GM21619 (cell line): ENCODE data around the gene FBXL3.
"Not testable (repeated sequence)": the region's sequence is repeated elsewhere in the genome, so short reads cannot be mapped to it uniquely, and the experiment has no call there.

ENCODE experiments used
- ATAC-seq: cut with Tn5 transposase; IDR thresholded peaks from one replicate; pipeline ENCODE4 v1.9.1; 2021; ENCODE audit not compliant: unreplicated experiment

The FBXL3 gene

GRCh38 chr13:76991796-76992547 lies 35.0 kb downstream of the FBXL3 start, which contains the start of gene CLN5:
Gene CLN5 (plus strand): TSS chr13:76992081. CDS start chr13:76992099, 18 bp downstream.
- peak; percentile 95 for ATAC-seq

- peak; percentile 49 for ATAC-seq
Observed at GRCh38 chr13:76991432-76991795, 35.5 kb downstream of the FBXL3 start.

- ATAC-seq = no peak
Observed at GRCh38 chr13:76983676-76984075, 43.3 kb downstream of the FBXL3 start.

- ATAC-seq = no peak
Observed at GRCh38 chr13:76982061-76982460, 44.9 kb downstream of the FBXL3 start.

GRCh38 chr13:76980075-76980718 lies 46.8 kb downstream of the FBXL3 start:
- peak; percentile 100 for ATAC-seq

GRCh38 chr13:76976929-76977328 lies 50.0 kb downstream of the FBXL3 start:
- ATAC-seq = no peak

GRCh38 chr13:76976490-76976889 lies 50.5 kb downstream of the FBXL3 start:
- no peak for ATAC-seq

GRCh38 chr13:76975863-76976262 lies 51.1 kb downstream of the FBXL3 start:
- ATAC-seq = no peak

- ATAC-seq = no peak
Observed at GRCh38 chr13:76974618-76974975, 52.4 kb downstream of the FBXL3 start.

- ATAC-seq = no peak
Observed at GRCh38 chr13:76973920-76974617, 52.9 kb downstream of the FBXL3 start.

- no peak for ATAC-seq
Observed at GRCh38 chr13:76971851-76972829, 54.8 kb downstream of the FBXL3 start.

- no peak for ATAC-seq
Observed at GRCh38 chr13:76971215-76971614, 55.7 kb downstream of the FBXL3 start.

GRCh38 chr13:76969488-76970365 lies 57.2 kb downstream of the FBXL3 start:
- no peak for ATAC-seq

GRCh38 chr13:76968041-76968440 lies 58.9 kb downstream of the FBXL3 start:
- ATAC-seq = no peak

GRCh38 chr13:76967031-76967430 lies 59.9 kb downstream of the FBXL3 start:
- no peak for ATAC-seq

- no peak for ATAC-seq
Observed at GRCh38 chr13:76965759-76966421, 61.1 kb downstream of the FBXL3 start.

- ATAC-seq = not testable (repeated sequence)
Observed at GRCh38 chr13:76959734-76960133, 67.2 kb downstream of the FBXL3 start.

GRCh38 chr13:76958841-76959432 lies 68.0 kb downstream of the FBXL3 start:
- no peak for ATAC-seq

- ATAC-seq = no peak
Observed at GRCh38 chr13:76955661-76956060, 71.3 kb downstream of the FBXL3 start.
